ENCODE data around the gene ASIC4. TPM values are rescaled to one million over a fixed set of nuclear protein-coding genes. Genes with fewer than 3 reads are reported as not detected.
A peak's percentile ranks its signal among the peaks of the same experiment; 100 is the strongest.

The ASIC4 gene
- total and polyA plus RNA-seq, 2 of the 13 experiments (the other 11 are each of a cell fraction or from before 2014, with no cell fraction given), result 0.03 TPM; not detected in 1

GRCh38 chr2:219495531-219496122 lies 18.7 kb upstream of the ASIC4 start (continued):
- TF ChIP-seq ZNF253 (CRISPR knock-in tag; IDR thresholded peaks at IDR 0.05; ENCODE audit: borderline replicate concordance), result no peak
- no peak for TF ChIP-seq MBD4 (IDR thresholded peaks at IDR 0.05; ENCODE audit: borderline replicate concordance, low read length)
- TF ChIP-seq KDM5A (IDR thresholded peaks at IDR 0.05; ENCODE audit: borderline replicate concordance, low read length), result no peak
- no peak for TF ChIP-seq ZNF576 (CRISPR knock-in tag; IDR thresholded peaks at IDR 0.05)
- TF ChIP-seq ZNF790 (CRISPR knock-in tag; IDR thresholded peaks at IDR 0.05; ENCODE audit: borderline replicate concordance), result 0 out of 2 replicates have a peak, but pooled peaks have one; percentile 55
- TF ChIP-seq PTBP1 (IDR thresholded peaks at IDR 0.05; ENCODE audit: low read depth, low read length, poor library complexity, severe bottlenecking), result no peak
- TF ChIP-seq HNRNPL (IDR thresholded peaks at IDR 0.05; ENCODE audit: low read depth, low read length), result no peak
- TF ChIP-seq ZMAT5 (CRISPR knock-in tag; IDR thresholded peaks at IDR 0.05; ENCODE audit: borderline replicate concordance, low read depth), result no peak
- TF ChIP-seq ETV6 (CRISPR knock-in tag; conservative IDR thresholded peaks at IDR 0.05), result no peak
- TF ChIP-seq CBX5 (CRISPR knock-in tag; IDR thresholded peaks at IDR 0.05; ENCODE audit: borderline replicate concordance), result no peak
- TF ChIP-seq PRMT3 (CRISPR knock-in tag; IDR thresholded peaks at IDR 0.05; ENCODE audit: borderline replicate concordance, low read depth), result no peak
- TF ChIP-seq ZNF343 (CRISPR knock-in tag; IDR thresholded peaks at IDR 0.05), result no peak
- TF ChIP-seq RNF219 (CRISPR knock-in tag; IDR thresholded peaks at IDR 0.05), result no peak
- TF ChIP-seq LBX2 (CRISPR knock-in tag; IDR thresholded peaks at IDR 0.05; ENCODE audit: borderline replicate concordance), result no peak
- no peak for TF ChIP-seq CENPX (CRISPR knock-in tag; IDR thresholded peaks at IDR 0.05)
- peak; percentile 54; the same call in 1 of the 2 replicates for TF ChIP-seq ZNF614 (CRISPR knock-in tag; IDR thresholded peaks at IDR 0.05; ENCODE audit: borderline replicate concordance)
- no peak for TF ChIP-seq ZNF20 (CRISPR knock-in tag; IDR thresholded peaks at IDR 0.05)
- no peak for TF ChIP-seq DPF2 (CRISPR knock-in tag; IDR thresholded peaks at IDR 0.05; ENCODE audit: borderline replicate concordance, low read depth)
- TF ChIP-seq HOXD1 (CRISPR knock-in tag; IDR thresholded peaks at IDR 0.05), result no peak
- no peak for TF ChIP-seq NCOR1 (IDR thresholded peaks at IDR 0.05; ENCODE audit: borderline replicate concordance, low read length)
- TF ChIP-seq ELF1 (CRISPR knock-in tag; IDR thresholded peaks at IDR 0.05), result no peak
- TF ChIP-seq ZBTB4 (CRISPR knock-in tag; IDR thresholded peaks at IDR 0.05; ENCODE audit: borderline replicate concordance), result no peak
- no peak for TF ChIP-seq ZNF564 (CRISPR knock-in tag; IDR thresholded peaks at IDR 0.05)
- peak; percentile 87 for TF ChIP-seq SMC3 (IDR thresholded peaks at IDR 0.05; ENCODE audit: low read length)
- TF ChIP-seq NFATC3 (CRISPR knock-in tag; IDR thresholded peaks at IDR 0.05), result no peak

Measured in HepG2 (cell line).